ENCODE measurements around the gene UBE2O.
A peak's percentile ranks its signal among the peaks of the same experiment; 100 is the strongest.

Gene UBE2O

GRCh38 chr17:76492123-76492988 lies 39.4 kb upstream of the UBE2O start:
- peak overlapping the region; percentile 83 for H3K4me3 Mint-ChIP-seq
- H3K27me3 Mint-ChIP-seq = no peaks in the 10 kb centered on the region
- H3K4me1 Mint-ChIP-seq (ENCODE audit: low read depth) = peaks cover 80% of the 10 kb centered on the region
- H3K36me3 Mint-ChIP-seq (ENCODE audit: low read depth) = peaks cover 6% of the 10 kb centered on the region
- no peaks in the 10 kb centered on the region for H3K9me3 Mint-ChIP-seq
- H3K27ac Mint-ChIP-seq = peak overlapping the region; percentile 98

- Mint-ChIP-seq H3K27ac (peak overlapping the region; percentile 98), H3K4me1 (ENCODE audit: low read depth) (peaks cover 73% of the 10 kb centered on the region), H3K27me3 (no peaks in the 10 kb centered on the region), H3K4me3 (peak overlapping the region; percentile 83), H3K9me3 (no peaks in the 10 kb centered on the region), H3K36me3 (ENCODE audit: low read depth) (peaks cover 6% of the 10 kb centered on the region)
Measured at GRCh38 chr17:76491271-76492122, 38.5 kb upstream of the UBE2O start.

GRCh38 chr17:76490112-76490710 lies 37.3 kb upstream of the UBE2O start:
- peaks cover 67% of the 10 kb centered on the region for H3K4me1 Mint-ChIP-seq (ENCODE audit: low read depth)
- no peak overlapping the region for H3K27ac Mint-ChIP-seq

GRCh38 chr17:76487451-76488192 lies 34.7 kb upstream of the UBE2O start:
- no peak overlapping the region for H3K27ac Mint-ChIP-seq
- H3K27me3 Mint-ChIP-seq = no peaks in the 10 kb centered on the region
- peaks cover 11% of the 10 kb centered on the region for H3K36me3 Mint-ChIP-seq (ENCODE audit: low read depth)
- H3K4me3 Mint-ChIP-seq = no peak overlapping the region
- H3K9me3 Mint-ChIP-seq = no peaks in the 10 kb centered on the region
- peaks cover 54% of the 10 kb centered on the region for H3K4me1 Mint-ChIP-seq (ENCODE audit: low read depth)

More at GRCh38 chr17:76490112-76490710, 37.3 kb upstream of the UBE2O start:
- no peak overlapping the region for H3K4me3 Mint-ChIP-seq
- no peaks in the 10 kb centered on the region for H3K27me3 Mint-ChIP-seq
- peaks cover 11% of the 10 kb centered on the region for H3K36me3 Mint-ChIP-seq (ENCODE audit: low read depth)
- H3K9me3 Mint-ChIP-seq = no peaks in the 10 kb centered on the region

- Mint-ChIP-seq H3K27me3 (no peaks in the 10 kb centered on the region), H3K36me3 (ENCODE audit: low read depth) (peaks cover 13% of the 10 kb centered on the region), H3K27ac (no peak overlapping the region), H3K4me3 (no peak overlapping the region), H3K9me3 (no peaks in the 10 kb centered on the region), H3K4me1 (ENCODE audit: low read depth) (peaks cover 51% of the 10 kb centered on the region)
Measured at GRCh38 chr17:76485569-76485968, 32.6 kb upstream of the UBE2O start.

- no peaks in the 10 kb centered on the region for H3K9me3 Mint-ChIP-seq
- H3K27ac Mint-ChIP-seq = peak overlapping the region; percentile 73
- no peak overlapping the region for H3K4me3 Mint-ChIP-seq
- H3K27me3 Mint-ChIP-seq = no peaks in the 10 kb centered on the region
- H3K4me1 Mint-ChIP-seq (ENCODE audit: low read depth) = peaks cover 41% of the 10 kb centered on the region
- H3K36me3 Mint-ChIP-seq (ENCODE audit: low read depth) = peaks cover 16% of the 10 kb centered on the region
Measured at GRCh38 chr17:76484228-76484725, 31.3 kb upstream of the UBE2O start.

- Mint-ChIP-seq H3K4me1 (ENCODE audit: low read depth) (peaks cover 34% of the 10 kb centered on the region), H3K9me3 (no peaks in the 10 kb centered on the region), H3K27ac (no peak overlapping the region), H3K27me3 (no peaks in the 10 kb centered on the region), H3K36me3 (ENCODE audit: low read depth) (peaks cover 16% of the 10 kb centered on the region), H3K4me3 (no peak overlapping the region)
Measured at GRCh38 chr17:76481071-76481655, 28.2 kb upstream of the UBE2O start.

GRCh38 chr17:76480632-76481031 lies 27.7 kb upstream of the UBE2O start:
- peak overlapping the region; percentile 20 for H3K4me3 Mint-ChIP-seq
- H3K27me3 Mint-ChIP-seq = no peaks in the 10 kb centered on the region
- peaks cover 32% of the 10 kb centered on the region for H3K4me1 Mint-ChIP-seq (ENCODE audit: low read depth)
- peaks cover 14% of the 10 kb centered on the region for H3K36me3 Mint-ChIP-seq (ENCODE audit: low read depth)
- peak overlapping the region; percentile 71 for H3K27ac Mint-ChIP-seq
- no peaks in the 10 kb centered on the region for H3K9me3 Mint-ChIP-seq

GRCh38 chr17:76479515-76480060 lies 26.6 kb upstream of the UBE2O start:
- Mint-ChIP-seq H3K27me3 (no peaks in the 10 kb centered on the region), H3K4me1 (ENCODE audit: low read depth) (peaks cover 29% of the 10 kb centered on the region), H3K9me3 (no peaks in the 10 kb centered on the region), H3K4me3 (no peak overlapping the region), H3K27ac (no peak overlapping the region), H3K36me3 (ENCODE audit: low read depth) (peaks cover 17% of the 10 kb centered on the region)

GRCh38 chr17:76478730-76479514 lies 26.0 kb upstream of the UBE2O start:
- H3K27ac Mint-ChIP-seq = no peak overlapping the region
- peaks cover 17% of the 10 kb centered on the region for H3K36me3 Mint-ChIP-seq (ENCODE audit: low read depth)
- H3K4me1 Mint-ChIP-seq (ENCODE audit: low read depth) = peaks cover 25% of the 10 kb centered on the region
- H3K9me3 Mint-ChIP-seq = no peaks in the 10 kb centered on the region
- H3K4me3 Mint-ChIP-seq = no peak overlapping the region
- H3K27me3 Mint-ChIP-seq = no peaks in the 10 kb centered on the region

- Mint-ChIP-seq H3K4me1 (ENCODE audit: low read depth) (peaks cover 24% of the 10 kb centered on the region), H3K27ac (no peak overlapping the region), H3K4me3 (no peak overlapping the region), H3K27me3 (no peaks in the 10 kb centered on the region), H3K36me3 (ENCODE audit: low read depth) (peaks cover 17% of the 10 kb centered on the region), H3K9me3 (no peaks in the 10 kb centered on the region)
Measured at GRCh38 chr17:76478097-76478496, 25.1 kb upstream of the UBE2O start.

GRCh38 chr17:76477576-76477975 lies 24.6 kb upstream of the UBE2O start:
- no peaks in the 10 kb centered on the region for H3K9me3 Mint-ChIP-seq
- H3K27ac Mint-ChIP-seq = no peak overlapping the region
- H3K4me3 Mint-ChIP-seq = no peak overlapping the region
- peaks cover 17% of the 10 kb centered on the region for H3K36me3 Mint-ChIP-seq (ENCODE audit: low read depth)
- H3K4me1 Mint-ChIP-seq (ENCODE audit: low read depth) = peaks cover 19% of the 10 kb centered on the region
- H3K27me3 Mint-ChIP-seq = no peaks in the 10 kb centered on the region

GRCh38 chr17:76476736-76477135 lies 23.8 kb upstream of the UBE2O start:
- Mint-ChIP-seq H3K27me3 (no peaks in the 10 kb centered on the region), H3K9me3 (no peaks in the 10 kb centered on the region), H3K4me1 (ENCODE audit: low read depth) (peaks cover 14% of the 10 kb centered on the region), H3K27ac (no peak overlapping the region), H3K4me3 (no peak overlapping the region), H3K36me3 (ENCODE audit: low read depth) (peaks cover 17% of the 10 kb centered on the region)

All from stimulated activated naive CD8-positive, alpha-beta T cell treated with anti-CD3 and anti-CD28 coated beads, Interleukin-15, Interleukin-2, amounts not matched to agents 100 ng/mL and 50 ng/mL, for 24 hours (primary cell).